Skin of body (tissue), 2 donors: Measurements from ENCODE around the gene TASP1. TPM values are rescaled to one million over a fixed set of nuclear protein-coding genes. Genes with fewer than 3 reads are reported as not detected.

ENCODE experiments used
- DNase-seq: peaks from one replicate; lab custom pipeline; 2025; lab: John Stamatoyannopoulos, UW
- total RNA-seq: library from RNA; depleted of rRNA; stranded (reverse); fragments of >200 nt; gene quantifications from one replicate; pipeline ENCODE4 v1.2.3, GENCODE V29; 2014

Gene TASP1
- total RNA-seq, 1 donor from 2014 or later: 18.5 TPM

GRCh38 chr20:13442986-13443385 is 195.7 kb downstream of the TASP1 start:
- DNase-seq: no peak

DNA sequence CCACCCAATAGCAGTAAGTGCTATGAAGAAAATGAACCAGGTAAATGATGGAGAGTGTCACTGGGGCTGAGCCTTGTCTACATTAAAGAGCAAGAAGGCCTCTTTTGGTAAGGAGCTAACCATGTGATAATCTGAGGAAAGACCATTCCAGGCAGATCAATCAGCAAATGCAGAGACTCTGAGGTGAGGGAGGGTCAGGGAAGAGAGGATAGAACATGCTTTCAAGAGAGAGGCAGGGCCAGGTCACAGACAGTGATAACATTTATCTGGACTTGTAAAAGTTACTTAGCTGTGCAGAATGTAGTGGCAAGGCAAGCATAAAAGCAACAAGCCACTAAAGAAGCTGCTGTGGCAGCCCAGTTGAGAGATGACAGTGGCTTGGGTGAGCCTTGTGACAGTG is 197.3 kb downstream of the TASP1 start:
- DNase-seq: no peak

GRCh38 chr20:13436530-13436929 is 202.2 kb downstream of the TASP1 start:
- DNase-seq: no peak

DNA sequence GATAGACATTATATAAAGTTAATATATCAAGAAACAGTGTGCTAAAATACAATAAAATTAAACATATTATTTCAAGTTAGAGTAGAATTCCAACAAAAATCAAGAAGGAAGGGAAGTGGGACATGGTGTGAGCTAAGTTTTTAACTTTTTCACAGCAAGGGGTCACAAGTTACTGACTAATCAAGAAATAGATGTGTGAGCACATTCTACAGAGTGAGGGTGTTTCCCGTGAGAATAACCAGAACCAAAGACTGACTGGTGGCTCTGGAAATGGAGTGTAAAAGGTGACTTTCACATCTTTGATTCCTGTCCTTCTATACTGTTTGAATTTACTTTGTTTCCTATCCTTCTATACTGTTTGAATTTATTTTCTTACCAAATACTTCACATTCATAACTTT is 206.6 kb downstream of the TASP1 start:
- no peak for DNase-seq

DNA sequence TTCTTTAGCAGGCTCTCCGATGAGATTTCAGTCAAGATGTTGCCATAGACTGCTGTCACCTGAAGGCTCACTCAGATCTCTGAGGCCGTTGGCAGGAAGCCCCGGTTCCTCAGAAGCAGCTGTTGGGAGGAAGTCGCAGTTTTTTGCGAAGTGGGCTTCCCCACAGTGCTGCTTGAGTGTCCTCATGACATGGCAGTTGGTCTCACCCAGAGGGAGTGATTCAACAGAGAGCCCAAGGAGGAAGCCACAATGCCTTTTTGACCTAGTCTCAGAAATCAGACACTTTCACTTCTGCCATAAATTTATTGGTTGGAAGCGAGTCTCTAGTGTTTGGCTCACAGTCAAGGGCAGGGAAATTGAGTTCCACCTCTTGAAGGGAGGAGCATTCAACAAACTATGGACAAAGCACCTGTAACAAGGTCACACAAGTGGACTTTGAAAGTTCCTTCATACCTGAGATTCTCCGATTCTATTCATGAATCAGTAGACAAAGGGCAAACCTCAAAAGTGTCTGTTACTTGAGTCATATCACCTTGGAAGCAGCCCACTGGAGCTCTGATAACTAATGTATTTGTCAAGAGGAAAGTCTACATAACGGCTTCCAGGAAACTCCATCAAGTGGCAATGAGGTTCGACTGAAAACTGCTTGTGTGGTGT is 208.3 kb downstream of the TASP1 start:
- no peak for DNase-seq

DNA sequence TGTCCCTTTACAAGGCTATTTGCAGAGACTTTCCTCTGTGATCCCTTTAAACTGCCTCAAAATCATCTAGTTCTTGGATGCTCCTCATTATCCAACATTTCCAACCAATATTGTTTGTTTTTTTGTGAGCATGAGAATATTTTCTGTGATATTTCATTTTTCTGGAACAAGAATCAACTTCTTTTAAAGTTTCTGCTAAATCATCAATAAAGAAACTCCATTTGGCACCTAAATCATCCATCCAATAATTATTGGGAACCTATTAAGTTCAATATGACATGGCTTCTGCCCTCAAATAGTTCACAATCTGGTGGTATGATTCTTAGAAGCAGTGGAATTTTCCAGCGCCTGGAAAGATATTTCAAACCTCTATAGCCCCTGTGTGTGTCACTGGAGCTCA is 210.0 kb downstream of the TASP1 start:
- DNase-seq: no peak

DNA sequence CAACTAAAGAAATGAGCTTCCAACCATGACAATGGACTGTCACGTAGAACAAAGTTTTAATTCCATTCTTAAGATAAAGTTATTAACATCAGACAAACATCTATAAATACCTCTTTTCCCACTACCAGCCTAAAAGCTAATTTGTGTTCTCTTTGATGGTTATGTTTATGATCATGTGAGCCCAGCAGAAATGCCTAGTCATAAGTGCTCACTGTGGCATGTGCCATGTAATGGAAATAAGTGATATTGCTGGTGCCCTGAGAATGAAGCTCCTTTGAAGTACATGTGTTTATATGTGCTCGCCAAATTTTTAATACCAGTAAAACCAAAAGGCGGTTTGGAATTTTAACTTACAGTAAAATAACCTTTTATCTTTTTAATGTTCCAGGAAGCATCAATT is 211.9 kb downstream of the TASP1 start:
- no peak for DNase-seq

DNA sequence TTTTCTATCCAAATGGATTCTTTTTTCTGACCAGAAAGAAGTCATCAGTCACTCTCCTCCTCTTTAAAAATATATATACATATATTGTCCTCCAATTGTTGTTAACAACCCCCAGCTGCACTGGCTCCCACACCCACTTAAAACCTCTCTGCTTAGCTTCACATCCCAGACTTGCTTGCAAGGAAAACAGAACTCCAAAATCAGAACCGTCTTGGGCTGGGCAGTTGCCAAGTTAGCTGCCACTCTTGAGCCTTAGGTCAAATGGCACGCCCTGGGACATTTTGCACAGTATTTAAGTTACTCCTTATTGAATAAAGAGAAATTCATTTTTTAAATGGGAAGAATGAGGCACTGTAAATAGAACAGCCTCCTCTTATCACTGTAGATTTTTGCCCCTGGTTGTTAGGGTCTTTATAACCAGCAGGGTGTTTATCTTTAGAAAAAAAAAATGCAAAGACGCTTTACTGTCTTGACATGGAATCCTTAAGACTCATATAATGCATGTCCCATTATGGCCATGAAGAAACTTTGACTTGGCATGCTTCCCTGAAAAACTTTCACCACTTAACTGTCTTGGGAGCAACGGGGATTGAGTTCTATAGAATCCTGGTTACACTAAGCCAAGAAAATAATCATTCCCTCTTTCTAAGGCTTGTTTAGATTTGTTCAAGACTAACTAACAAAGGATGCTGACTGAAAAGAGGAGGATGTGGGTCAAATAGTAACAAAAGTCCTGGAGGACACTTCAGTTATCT is 213.2 kb downstream of the TASP1 start:
- DNase-seq: peak; percentile 79

GRCh38 chr20:13424174-13424833 is 214.4 kb downstream of the TASP1 start:
- no peak for DNase-seq

DNA sequence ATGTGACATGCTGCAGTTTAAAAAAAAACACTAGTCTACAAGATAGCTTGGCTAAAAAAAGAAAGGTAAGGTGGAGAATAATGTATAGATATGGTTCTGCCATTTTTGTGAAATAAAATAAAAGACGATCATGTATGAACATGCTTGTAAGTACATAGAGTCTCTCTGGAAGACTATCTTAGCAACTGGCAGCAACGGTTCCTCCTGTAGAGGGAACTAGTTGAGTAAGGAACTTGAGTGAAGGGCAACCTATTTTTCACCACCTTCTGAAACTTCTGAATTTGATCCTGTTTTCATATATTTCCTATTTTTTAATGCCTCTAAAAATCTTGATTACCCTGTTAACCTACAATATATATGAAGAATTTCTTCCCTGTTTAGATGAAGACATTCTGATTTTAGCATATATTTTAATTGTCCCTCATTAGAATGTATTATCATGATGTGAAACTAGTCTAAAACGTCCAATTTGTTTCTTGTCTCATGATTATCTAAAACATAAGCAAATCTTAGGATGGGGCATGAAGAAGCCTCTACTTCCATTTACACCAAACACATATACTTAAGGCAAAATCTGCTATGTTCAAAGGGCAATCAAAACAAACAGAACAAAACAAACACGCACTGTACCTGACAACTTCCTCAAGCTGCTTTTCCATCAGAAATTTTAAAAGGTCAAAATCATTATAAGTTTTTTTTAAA is 215.1 kb downstream of the TASP1 start:
- DNase-seq: no peak

DNA sequence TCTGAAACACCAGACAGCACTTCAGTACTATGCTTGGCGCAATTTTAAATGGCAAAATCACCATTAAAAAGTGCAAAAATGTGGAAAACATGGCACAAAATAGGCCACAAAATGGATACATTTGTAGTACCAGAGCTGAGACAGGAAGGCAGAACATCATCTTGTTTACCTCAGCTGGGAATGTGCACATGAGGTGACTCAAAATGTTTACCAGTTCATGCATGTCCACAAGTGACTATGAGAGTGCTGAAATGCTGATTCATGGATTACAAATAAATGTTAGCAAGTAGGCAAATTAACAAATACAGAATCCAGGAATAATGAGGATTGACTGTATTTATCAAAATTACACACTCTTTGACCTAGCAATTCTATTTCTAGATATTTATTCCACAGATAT is 216.1 kb downstream of the TASP1 start:
- no peak for DNase-seq

DNA sequence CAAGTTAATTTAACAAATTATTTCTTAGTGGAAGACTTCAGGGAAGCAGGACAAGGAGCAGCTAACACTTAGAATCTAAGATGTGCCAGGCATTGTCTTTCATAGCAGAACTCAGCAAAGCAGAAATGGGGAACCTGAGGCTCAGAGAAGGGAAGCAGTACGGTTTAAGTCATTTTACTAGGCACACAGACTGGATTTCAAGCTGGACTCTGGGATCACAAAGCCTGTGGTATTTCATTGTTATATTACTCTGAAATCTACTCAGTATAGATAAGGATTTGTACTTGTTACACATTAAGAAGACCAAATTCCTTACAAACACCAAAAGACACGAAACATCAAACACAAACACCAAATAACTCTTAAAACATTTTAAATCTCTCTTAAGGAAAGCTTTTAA is 218.1 kb downstream of the TASP1 start:
- DNase-seq: no peak

GRCh38 chr20:13419477-13419876 is 219.3 kb downstream of the TASP1 start:
- no peak for DNase-seq

GRCh38 chr20:13418263-13419229 is 220.2 kb downstream of the TASP1 start:
- DNase-seq: no peak

- DNase-seq: no peak
These were observed 222.2 kb downstream of the TASP1 start for GRCh38 chr20:13416531-13416930.

- no peak for DNase-seq
These were observed 225.8 kb downstream of the TASP1 start for GRCh38 chr20:13412806-13413445.

DNA sequence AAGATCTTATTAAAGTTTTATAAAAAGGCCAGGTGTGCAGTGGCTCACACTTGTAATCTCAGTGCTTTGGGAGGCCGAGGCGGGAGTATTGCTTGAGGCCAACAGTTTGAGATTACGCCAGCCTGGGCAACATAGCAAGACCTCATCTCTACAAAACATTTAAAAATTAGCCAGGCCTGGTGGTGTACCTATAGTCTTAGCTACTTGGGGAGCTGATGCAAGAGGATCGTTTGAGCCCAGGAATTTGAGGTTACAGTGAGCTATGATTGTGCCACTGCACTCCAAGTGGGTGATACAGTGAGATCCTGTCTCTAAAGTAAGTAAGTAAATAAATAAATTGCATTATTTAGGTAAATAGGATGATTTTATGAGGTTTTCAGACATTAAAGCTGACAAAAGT is 234.4 kb downstream of the TASP1 start:
- no peak for DNase-seq

GRCh38 chr20:13403453-13403852 is 235.3 kb downstream of the TASP1 start:
- DNase-seq: no peak

GRCh38 chr20:13402986-13403385 is 235.7 kb downstream of the TASP1 start:
- DNase-seq: no peak

- DNase-seq: peak; percentile 20
These were observed 236.5 kb downstream of the TASP1 start for GRCh38 chr20:13402171-13402760.
